Retina (tissue), 1 donor: ENCODE measurements around the gene NUP62.

Experiments used
- DNase-seq: peaks from one replicate; pipeline ENCODE4 v3.0.0-alpha.2; 2016

NUP62 gene

GRCh38 chr19:49924004-49924880 lies 5.1 kb downstream of the NUP62 start:
- no peak for DNase-seq

- DNase-seq: no peak
Measured at GRCh38 chr19:49923055-49924003, 6.0 kb downstream of the NUP62 start.

DNA sequence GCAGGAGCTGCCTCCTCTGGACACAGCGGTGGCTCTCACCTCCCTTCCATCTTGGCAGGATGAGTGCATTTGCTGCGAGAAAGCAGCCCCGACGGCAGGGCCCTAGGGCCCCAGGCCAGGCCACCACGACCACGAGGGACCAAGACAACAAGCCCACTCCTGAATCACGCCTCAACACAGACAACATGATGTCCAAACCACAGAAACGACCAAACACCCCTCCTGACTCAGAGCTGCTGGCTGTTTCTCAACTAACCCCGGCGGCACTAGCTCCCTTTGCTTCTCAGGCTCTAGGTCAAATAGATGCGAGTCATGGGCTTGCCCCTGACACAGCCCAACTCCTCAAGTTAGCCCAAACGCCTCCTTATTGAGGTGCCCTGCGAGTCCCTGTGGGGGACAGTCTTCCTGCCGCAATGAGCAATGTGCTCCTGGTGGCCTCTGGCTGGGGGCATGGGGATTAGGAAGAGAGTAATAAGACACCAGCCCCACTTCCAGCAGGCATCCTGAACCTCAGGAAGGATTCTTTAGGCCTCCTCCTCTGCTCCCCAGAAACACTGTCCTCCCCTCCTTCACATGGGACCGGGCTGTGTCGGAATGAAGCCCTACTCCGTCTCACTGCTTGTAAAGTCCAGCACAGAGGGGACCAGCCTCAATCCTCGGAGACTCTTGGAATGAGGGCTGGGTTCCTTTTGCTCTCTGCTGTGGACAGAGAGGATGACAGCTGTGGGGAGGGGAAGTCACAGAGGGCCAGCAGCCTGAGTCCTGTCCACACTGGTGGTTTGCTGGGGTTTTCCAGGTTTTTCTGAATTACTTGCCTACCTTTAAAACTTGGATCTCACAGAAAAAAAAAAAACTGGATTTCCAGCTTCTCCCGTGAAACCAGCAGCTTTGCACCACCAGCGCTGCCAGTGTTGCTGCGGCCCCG lies 7.2 kb downstream of the NUP62 start:
- no peak for DNase-seq

GRCh38 chr19:49920624-49921363 lies 8.5 kb downstream of the NUP62 start:
- DNase-seq: no peak

- no peak for DNase-seq
Measured at GRCh38 chr19:49918089-49918488, 11.2 kb downstream of the NUP62 start.

- no peak for DNase-seq
Measured at GRCh38 chr19:49916839-49917733, 12.2 kb downstream of the NUP62 start.

DNA sequence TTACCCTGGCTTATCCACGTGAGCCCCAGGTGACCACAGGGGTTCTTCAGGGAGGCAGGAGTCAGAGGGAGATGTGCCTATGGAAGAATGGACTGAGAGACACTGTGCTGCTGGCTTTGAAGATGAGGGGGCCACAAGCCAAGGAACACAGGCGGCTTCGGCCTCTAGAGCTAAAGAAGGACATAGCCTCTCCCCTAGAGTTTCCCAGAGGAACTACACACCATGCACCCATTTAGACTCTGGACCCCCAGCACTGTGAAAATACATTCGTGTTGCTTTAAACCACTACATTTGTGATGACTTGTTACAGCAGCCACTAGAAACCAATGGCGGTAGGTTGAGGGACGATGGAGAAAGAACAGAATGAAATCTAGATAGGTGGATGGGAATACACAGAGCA lies 14.0 kb downstream of the NUP62 start:
- DNase-seq: no peak

GRCh38 chr19:49913720-49914119 lies 15.6 kb downstream of the NUP62 start:
- no peak for DNase-seq

- no peak for DNase-seq
Measured at GRCh38 chr19:49912965-49913685, 16.2 kb downstream of the NUP62 start.

- DNase-seq: no peak
Measured at GRCh38 chr19:49911381-49912145, 17.7 kb downstream of the NUP62 start.

GRCh38 chr19:49910179-49910578 lies 19.1 kb downstream of the NUP62 start:
- DNase-seq: no peak

DNA sequence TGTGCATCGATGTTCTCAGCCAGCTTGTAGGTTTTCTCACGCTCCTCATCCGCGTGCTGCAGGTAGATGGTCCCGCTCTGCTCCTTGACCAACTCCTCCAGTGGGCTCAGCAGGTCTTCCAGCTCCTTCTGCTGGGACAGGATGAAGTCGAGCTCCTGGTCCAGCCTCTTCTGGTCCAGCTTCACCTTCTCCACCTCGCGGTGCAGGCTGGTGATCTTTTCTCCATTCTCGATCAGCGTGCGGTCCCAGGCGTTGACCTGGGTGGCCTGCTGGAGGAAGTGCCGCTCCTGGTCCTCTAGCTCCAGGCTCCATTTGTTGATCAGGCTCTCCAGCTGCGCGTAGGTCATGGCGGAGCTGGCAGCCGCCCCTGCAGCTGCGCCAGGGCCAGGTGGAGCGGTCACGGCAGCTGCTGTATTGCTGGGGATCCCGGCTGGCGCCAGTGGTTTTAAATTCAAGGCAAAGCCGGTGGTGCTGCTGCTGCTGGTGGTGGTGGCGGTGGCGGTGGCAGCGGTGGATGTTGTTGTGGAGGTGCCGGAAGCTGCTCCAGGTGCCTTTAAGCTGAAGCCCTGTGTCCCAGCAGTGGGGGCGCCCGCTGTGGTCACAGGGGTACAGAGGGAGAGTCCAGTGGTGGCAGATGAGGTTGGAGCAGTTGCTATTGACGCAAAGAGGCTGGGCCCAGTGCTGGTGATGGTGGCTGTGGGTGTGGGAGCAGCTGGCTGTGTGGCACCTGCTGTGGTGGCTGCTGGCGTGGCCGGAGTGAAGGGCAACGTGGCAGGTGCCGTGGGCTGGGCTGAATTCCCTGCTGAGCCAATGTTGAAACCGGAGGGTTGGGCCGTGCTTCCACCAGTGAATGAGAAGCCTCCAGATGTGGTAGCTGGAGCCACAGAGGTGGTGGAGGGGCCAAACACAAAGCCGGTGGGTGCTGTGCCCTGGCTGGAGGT lies 20.6 kb downstream of the NUP62 start:
- DNase-seq: no peak

GRCh38 chr19:49907745-49908446 lies 21.4 kb downstream of the NUP62 start:
- DNase-seq: no peak

DNA sequence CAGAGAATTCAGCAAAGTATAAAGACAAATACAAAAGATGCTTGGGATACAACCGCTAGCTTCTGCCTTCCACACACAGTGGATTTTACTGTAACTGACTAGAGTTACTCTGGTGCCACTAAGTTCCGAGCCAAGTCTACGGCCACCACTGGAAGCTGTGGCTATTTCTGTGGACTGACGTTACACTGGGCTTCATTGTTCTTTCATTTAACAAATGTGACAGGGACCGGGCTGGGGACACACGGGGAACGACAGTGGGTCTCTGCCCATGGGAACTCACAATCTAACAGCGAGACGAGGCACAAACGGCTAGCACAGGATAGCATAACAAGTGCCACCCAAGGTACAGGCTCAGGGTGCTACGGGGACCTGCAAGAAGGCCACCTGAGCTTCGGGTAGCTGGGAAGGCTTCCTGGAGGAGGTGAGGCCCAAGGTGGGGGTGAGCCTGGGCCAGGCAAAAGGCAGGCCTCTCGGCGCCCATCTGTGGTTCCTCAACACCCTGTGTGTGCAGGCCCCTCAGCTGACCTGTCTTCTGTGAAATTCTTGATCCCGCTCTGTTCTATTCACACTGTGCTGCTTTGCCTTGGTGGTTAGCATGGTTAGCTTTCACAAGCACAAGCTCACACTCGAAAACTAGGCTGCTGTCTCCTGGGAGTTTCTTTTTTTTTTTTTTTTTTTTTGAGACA lies 22.3 kb downstream of the NUP62 start:
- DNase-seq: no peak

GRCh38 chr19:49904136-49904535 lies 25.2 kb downstream of the NUP62 start:
- DNase-seq: no peak

DNA sequence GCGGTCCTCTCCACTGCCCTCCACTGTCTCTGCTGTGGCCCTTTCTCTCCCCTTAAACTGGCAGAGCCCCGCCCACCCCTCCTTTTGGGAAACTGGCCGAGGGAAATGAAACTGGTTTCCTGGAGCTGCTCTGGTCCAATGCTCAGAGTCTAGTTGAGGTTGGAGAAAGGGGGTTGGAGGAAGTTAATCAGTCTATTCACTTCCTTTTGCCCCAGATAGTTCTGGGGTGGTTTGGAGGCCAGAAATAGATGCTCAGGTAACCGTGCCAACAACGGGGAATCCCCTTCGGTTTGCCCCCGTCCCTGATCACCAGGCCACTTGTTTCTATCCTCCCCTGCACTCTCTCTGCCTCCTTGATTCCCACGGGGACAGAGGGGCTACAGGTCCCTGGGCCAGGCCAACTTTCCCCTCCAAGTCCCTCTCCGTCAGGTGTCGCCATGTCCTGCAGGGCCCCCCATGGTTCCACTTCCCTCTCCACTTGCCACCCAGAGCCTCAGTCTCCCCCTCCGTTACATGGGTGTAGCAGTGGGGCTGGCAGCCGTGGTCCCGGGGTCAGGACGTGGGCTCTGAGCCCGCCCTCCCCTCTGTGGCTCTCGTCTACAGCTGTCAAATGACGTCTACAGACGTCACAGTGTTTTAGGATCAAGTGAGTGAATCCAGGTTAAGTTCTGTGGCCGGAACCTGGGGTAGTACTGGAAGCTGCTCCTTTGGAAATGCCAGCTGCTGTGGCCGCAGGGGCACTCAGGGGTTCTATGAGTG lies 32.3 kb downstream of the NUP62 start, which contains the start of gene IL4I1:
TSS of gene IL4I1 (minus strand) at position 25 of the 759 bp plus-strand sequence. CDS start 727 bp downstream, outside the sequence.
- no peak for DNase-seq
